Lower leg skin (tissue), 3 donors: ENCODE results near the gene SNX14.

Experiments used
- POLR2A ChIP-seq, 2 donors: fragments of 450-650 bp; IDR thresholded peaks; one replicate each; pipeline ENCODE4 v1.6.1; 2016 to 2017; ENCODE audit warnings: antibody characterized with exemption in 2 of 2, mild to moderate bottlenecking in 1 of 2, moderate library complexity in 1 of 2
- TF ChIP-seq, protein P1 (sequence below), 3 donors: fragments of 450-650 bp; IDR thresholded peaks; one replicate each; pipeline ENCODE4 v1.5.1; 2016; ENCODE audit warnings: antibody characterized with exemption in 3 of 3, mild to moderate bottlenecking in 3 of 3, moderate library complexity in 2 of 3

GRCh38 chr6:85547719-85548118 is 45.9 kb downstream of the SNX14 start:
- TF ChIP-seq POLR2A (IDR thresholded peaks at IDR 0.05), result no peak
- TF ChIP-seq, protein P1, sequence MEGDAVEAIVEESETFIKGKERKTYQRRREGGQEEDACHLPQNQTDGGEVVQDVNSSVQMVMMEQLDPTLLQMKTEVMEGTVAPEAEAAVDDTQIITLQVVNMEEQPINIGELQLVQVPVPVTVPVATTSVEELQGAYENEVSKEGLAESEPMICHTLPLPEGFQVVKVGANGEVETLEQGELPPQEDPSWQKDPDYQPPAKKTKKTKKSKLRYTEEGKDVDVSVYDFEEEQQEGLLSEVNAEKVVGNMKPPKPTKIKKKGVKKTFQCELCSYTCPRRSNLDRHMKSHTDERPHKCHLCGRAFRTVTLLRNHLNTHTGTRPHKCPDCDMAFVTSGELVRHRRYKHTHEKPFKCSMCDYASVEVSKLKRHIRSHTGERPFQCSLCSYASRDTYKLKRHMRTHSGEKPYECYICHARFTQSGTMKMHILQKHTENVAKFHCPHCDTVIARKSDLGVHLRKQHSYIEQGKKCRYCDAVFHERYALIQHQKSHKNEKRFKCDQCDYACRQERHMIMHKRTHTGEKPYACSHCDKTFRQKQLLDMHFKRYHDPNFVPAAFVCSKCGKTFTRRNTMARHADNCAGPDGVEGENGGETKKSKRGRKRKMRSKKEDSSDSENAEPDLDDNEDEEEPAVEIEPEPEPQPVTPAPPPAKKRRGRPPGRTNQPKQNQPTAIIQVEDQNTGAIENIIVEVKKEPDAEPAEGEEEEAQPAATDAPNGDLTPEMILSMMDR (IDR thresholded peaks at IDR 0.05), result no peak
